ENCODE data around the gene PRKAB1.
"Not testable (repeated sequence)": the region's sequence is repeated elsewhere in the genome, so short reads cannot be mapped to it uniquely, and the experiment has no call there.

DNA sequence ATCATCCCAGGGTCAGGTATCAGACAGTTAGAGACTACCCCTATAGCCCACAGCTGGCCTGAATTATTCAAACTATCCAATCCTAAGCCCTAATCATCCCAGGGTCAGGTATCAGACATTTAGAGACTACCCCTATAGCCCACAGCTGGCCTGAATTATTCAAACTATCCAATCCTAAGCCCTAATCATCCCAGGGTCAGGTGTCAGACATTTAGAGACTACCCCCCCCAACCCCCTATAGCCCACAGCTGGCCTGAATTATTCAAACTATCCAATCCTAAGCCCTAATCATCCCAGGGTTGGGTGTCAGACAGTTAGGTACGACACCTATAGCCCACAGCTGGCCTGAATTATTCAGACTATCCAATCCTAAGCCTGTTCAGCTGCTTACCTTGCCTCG, 10.9 kb upstream of the PRKAB1 start:
- not testable (repeated sequence) for TF ChIP-seq CHD2 (IDR thresholded peaks at IDR 0.05; ENCODE audit: low read depth, low read length); SP1 (CRISPR knock-in tag; IDR thresholded peaks at IDR 0.05); ZNF311 (CRISPR knock-in tag; IDR thresholded peaks at IDR 0.05); ZNF274 (IDR thresholded peaks at IDR 0.05; ENCODE audit: borderline replicate concordance, low read depth, low read length); ZNF589 (CRISPR knock-in tag; IDR thresholded peaks at IDR 0.05; ENCODE audit: low read depth); ZNF24 (IDR thresholded peaks at IDR 0.05); BRCA1 (IDR thresholded peaks at IDR 0.05); BRCA1 (CRISPR knock-in tag; IDR thresholded peaks at IDR 0.05); ERF (CRISPR knock-in tag; IDR thresholded peaks at IDR 0.05); ZFX (CRISPR knock-in tag; IDR thresholded peaks at IDR 0.05); ZNF239 (CRISPR knock-in tag; IDR thresholded peaks at IDR 0.05); ZNF764 (CRISPR knock-in tag; IDR thresholded peaks at IDR 0.05; ENCODE audit: low read depth)
- TF ChIP-seq, protein P1, sequence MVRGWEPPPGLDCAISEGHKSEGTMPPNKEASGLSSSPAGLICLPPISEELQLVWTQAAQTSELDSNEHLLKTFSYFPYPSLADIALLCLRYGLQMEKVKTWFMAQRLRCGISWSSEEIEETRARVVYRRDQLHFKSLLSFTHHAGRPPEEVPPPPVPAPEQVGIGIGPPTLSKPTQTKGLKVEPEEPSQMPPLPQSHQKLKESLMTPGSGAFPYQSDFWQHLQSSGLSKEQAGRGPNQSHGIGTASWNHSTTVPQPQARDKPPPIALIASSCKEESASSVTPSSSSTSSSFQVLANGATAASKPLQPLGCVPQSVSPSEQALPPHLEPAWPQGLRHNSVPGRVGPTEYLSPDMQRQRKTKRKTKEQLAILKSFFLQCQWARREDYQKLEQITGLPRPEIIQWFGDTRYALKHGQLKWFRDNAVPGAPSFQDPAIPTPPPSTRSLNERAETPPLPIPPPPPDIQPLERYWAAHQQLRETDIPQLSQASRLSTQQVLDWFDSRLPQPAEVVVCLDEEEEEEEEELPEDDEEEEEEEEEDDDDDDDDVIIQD (CRISPR knock-in tag; IDR thresholded peaks at IDR 0.05): not testable (repeated sequence)

Measured in K562 (cell line).